ENCODE data around the gene PHYHD1. TPM values are rescaled to one million over a fixed set of nuclear protein-coding genes. Genes with fewer than 3 reads are reported as not detected.

PHYHD1 gene
- total and polyA plus RNA-seq, 10 of the 15 experiments (the other 5 are each of a cell fraction or from before 2014, with no cell fraction given) = 0.09 to 0.17 TPM; not detected in 8

DNA sequence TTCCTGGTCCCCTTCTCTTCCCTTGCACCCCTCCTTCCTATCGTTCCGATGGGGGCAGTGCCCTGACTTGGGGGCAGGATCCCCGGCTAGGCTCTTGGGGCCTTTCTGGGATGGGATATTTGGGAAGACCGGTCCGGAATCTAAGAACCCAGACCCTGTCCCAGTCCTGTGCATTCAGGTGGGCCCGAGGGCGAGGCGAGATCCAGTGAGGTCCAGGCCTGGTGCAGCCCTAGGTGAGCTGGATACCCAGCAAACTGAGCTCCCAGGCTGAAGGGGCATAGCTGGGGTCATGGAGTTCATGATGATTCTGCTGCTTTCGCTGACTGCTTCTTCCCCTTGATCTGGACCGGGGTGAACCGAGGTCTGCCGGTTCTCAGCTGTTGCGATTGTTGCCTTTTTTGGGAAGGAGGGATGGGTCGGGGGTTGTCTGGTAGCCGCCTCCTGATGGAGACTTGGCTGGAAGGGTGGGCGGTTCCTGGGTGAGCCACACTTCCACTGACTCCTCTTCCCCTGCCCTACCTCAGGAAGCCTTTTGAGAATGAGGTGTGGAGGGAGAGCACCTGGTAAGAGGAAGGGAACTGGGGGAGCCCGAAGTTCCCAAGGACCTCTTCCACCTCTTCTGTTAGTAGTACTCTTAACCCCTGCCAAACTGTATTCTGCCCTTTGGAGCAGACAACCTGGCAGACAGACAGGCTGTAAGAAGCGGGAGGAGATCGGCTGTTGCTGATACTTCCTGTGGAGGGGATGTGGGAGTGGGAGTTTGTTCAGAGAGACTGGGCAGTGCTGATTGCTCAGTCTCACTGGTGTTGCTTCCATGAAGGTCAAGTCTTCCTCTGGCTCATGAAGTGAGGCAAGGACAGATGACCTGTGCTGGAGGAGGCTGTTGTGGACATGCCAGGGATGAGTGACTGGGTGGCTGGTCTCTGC is 37.8 kb upstream of the PHYHD1 start:
- Histone ChIP-seq H3K4me1 (ENCODE audit: control insufficient read depth, insufficient read depth, low read length) (no peaks in the 10 kb centered on the region), H4K20me1 (ENCODE audit: control insufficient read depth, insufficient read depth) (no peaks in the 10 kb centered on the region), H3K27me3 (replicated peaks in 1 of 2; ENCODE audit: control insufficient read depth in 2 of 2, insufficient read depth in 2 of 2, low read length in 1 of 2) (no peaks in the 10 kb centered on the region), H3K4me2 (ENCODE audit: control insufficient read depth, insufficient read depth) (peak overlapping the region; percentile 81), H3K36me3 (ENCODE audit: control insufficient read depth in 2 of 2, insufficient read depth in 2 of 2, low read length in 1 of 2) (peaks cover 0 to 6% of the 10 kb centered on the region in 2 experiments; a peak in 3 of 4 replicates), H3K79me2 (ENCODE audit: control insufficient read depth, insufficient read depth, low read length) (peaks cover 44% of the 10 kb centered on the region), H3K9me3 (replicated peaks; ENCODE audit: control insufficient read depth, insufficient read depth, low read length) (no peaks in the 10 kb centered on the region), H3K4me3 (peak overlapping the region; percentile 100), H3K9ac (ENCODE audit: control insufficient read depth, insufficient read depth, low read length) (peak overlapping the region; percentile 98), H3K27ac (ENCODE audit: control insufficient read depth, insufficient read depth) (peak overlapping the region; percentile 86), H2AFZ (ENCODE audit: control insufficient read depth, low read depth, low read length) (peak overlapping the region; percentile 82)
- ChIA-PET POLR2A (no interaction called here), SMC1A (ENCODE audit: uncharacterized antibody, unreplicated experiment) (interaction anchor here (0.7 kb wide), 1 partner anchor 16 kb away, joined by 5 read pairs; no protein-coding TSS in a partner anchor), CTCF (interaction anchor here (0.7 to 3.3 kb wide), 2 partner anchors 18 to 45 kb away, joined by 3 to 15 read pairs; no protein-coding TSS in a partner anchor), RAD21 (ENCODE audit: unreplicated experiment) (interaction anchor here (0.6 kb wide), 1 partner anchor 257 kb away, joined by 3 read pairs; no protein-coding TSS in a partner anchor)
- no TSS peak for BruUV-seq (replicated peaks)
- no peak for DNase-seq (ENCODE audit: low read depth, low spot score)
- TF ChIP-seq ZNF217 (IDR thresholded peaks at IDR 0.05) (no peak), SREBF2 (IDR thresholded peaks at IDR 0.05; ENCODE audit: low read length) (no peak)
- TF ChIP-seq, protein P1, sequence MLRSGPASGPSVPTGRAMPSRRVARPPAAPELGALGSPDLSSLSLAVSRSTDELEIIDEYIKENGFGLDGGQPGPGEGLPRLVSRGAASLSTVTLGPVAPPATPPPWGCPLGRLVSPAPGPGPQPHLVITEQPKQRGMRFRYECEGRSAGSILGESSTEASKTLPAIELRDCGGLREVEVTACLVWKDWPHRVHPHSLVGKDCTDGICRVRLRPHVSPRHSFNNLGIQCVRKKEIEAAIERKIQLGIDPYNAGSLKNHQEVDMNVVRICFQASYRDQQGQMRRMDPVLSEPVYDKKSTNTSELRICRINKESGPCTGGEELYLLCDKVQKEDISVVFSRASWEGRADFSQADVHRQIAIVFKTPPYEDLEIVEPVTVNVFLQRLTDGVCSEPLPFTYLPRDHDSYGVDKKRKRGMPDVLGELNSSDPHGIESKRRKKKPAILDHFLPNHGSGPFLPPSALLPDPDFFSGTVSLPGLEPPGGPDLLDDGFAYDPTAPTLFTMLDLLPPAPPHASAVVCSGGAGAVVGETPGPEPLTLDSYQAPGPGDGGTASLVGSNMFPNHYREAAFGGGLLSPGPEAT (IDR thresholded peaks at IDR 0.05; ENCODE audit: low read depth) = peak; percentile 28
- TF ChIP-seq, protein P2, sequence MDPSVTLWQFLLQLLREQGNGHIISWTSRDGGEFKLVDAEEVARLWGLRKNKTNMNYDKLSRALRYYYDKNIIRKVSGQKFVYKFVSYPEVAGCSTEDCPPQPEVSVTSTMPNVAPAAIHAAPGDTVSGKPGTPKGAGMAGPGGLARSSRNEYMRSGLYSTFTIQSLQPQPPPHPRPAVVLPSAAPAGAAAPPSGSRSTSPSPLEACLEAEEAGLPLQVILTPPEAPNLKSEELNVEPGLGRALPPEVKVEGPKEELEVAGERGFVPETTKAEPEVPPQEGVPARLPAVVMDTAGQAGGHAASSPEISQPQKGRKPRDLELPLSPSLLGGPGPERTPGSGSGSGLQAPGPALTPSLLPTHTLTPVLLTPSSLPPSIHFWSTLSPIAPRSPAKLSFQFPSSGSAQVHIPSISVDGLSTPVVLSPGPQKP (IDR thresholded peaks at IDR 0.05; ENCODE audit: low read depth, low read length) = 0 out of 2 replicates have a peak, but pooled peaks have one; percentile 8
- TF ChIP-seq, protein P3, sequence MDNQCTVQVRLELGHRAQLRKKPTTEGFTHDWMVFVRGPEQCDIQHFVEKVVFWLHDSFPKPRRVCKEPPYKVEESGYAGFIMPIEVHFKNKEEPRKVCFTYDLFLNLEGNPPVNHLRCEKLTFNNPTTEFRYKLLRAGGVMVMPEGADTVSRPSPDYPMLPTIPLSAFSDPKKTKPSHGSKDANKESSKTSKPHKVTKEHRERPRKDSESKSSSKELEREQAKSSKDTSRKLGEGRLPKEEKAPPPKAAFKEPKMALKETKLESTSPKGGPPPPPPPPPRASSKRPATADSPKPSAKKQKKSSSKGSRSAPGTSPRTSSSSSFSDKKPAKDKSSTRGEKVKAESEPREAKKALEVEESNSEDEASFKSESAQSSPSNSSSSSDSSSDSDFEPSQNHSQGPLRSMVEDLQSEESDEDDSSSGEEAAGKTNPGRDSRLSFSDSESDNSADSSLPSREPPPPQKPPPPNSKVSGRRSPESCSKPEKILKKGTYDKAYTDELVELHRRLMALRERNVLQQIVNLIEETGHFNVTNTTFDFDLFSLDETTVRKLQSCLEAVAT (IDR thresholded peaks at IDR 0.05) = 0 out of 2 replicates have a peak, but pooled peaks have one; percentile 11
- WGBS (ENCODE audit: insufficient coverage, insufficient replicate concordance, low lambda C conversion rate, missing lambda C conversion rate) = under 1% methylated on average over 19 of the region's 19 CpGs
- 0 out of 3 replicates have a peak, but pooled peaks have one; percentile 3 for ATAC-seq
- in situ Hi-C loops (cut with MboI) (no loop called here), intact Hi-C loops (cut with micrococcal nuclease; ENCODE audit: unreplicated experiment) (loop anchor here (5.0 kb wide), 1 partner anchor 44 kb away; no protein-coding TSS in a partner anchor)
- no peak for FAIRE-seq
